ENCODE results near the gene SUN1. TPM values are rescaled to one million over a fixed set of nuclear protein-coding genes. Genes with fewer than 3 reads are reported as not detected.

Gene SUN1
- total RNA-seq, 1 experiment from 2014 or later: 39.6 TPM

GRCh38 chr7:851204-851603 is 18.9 kb downstream of the SUN1 start:
- H3K9ac ChIP-seq (ENCODE audit: low read length): no peak overlapping the region
- no peaks in the 10 kb centered on the region for H4K20me1 ChIP-seq (ENCODE audit: insufficient read depth, low read depth, low read length)
- H3K4me2 ChIP-seq (ENCODE audit: low read depth, low read length, poor library complexity, severe bottlenecking): no peak overlapping the region
- H3K4me3 ChIP-seq (ENCODE audit: low read length): no peak overlapping the region
- H3K4me1 ChIP-seq (ENCODE audit: low read length): no peaks in the 10 kb centered on the region
- no peaks in the 10 kb centered on the region for H3K9me2 ChIP-seq (replicated peaks; ENCODE audit: insufficient read depth, low read length)
- DNase-seq: no peak
- no peaks in the 10 kb centered on the region for H3K9me3 ChIP-seq (ENCODE audit: low read length)
- no peak overlapping the region for H2AFZ ChIP-seq (ENCODE audit: low read length)
- no peaks in the 10 kb centered on the region; the same call in 1 of the 2 replicates for H3K36me3 ChIP-seq (ENCODE audit: insufficient read depth, low read length)
- H3K79me2 ChIP-seq (ENCODE audit: low read length): no peaks in the 10 kb centered on the region; the same call in 1 of the 2 replicates
- no peak overlapping the region for H3K27ac ChIP-seq (ENCODE audit: low read length)
- no peaks in the 10 kb centered on the region for H3K27me3 ChIP-seq (ENCODE audit: low read length)

- H3K9me3 ChIP-seq (ENCODE audit: low read length): no peaks in the 10 kb centered on the region
- no peaks in the 10 kb centered on the region; the same call in 1 of the 2 replicates for H3K79me2 ChIP-seq (ENCODE audit: low read length)
- DNase-seq: no peak
- no peak overlapping the region for H3K27ac ChIP-seq (ENCODE audit: low read length)
- H3K4me2 ChIP-seq (ENCODE audit: low read depth, low read length, poor library complexity, severe bottlenecking): no peak overlapping the region
- H3K4me3 ChIP-seq (ENCODE audit: low read length): no peak overlapping the region
- H3K27me3 ChIP-seq (ENCODE audit: low read length): no peaks in the 10 kb centered on the region
- no peak overlapping the region for H2AFZ ChIP-seq (ENCODE audit: low read length)
- H3K9me2 ChIP-seq (replicated peaks; ENCODE audit: insufficient read depth, low read length): no peaks in the 10 kb centered on the region
- no peaks in the 10 kb centered on the region for H4K20me1 ChIP-seq (ENCODE audit: insufficient read depth, low read depth, low read length)
- no peaks in the 10 kb centered on the region for H3K4me1 ChIP-seq (ENCODE audit: low read length)
- H3K9ac ChIP-seq (ENCODE audit: low read length): no peak overlapping the region
- H3K36me3 ChIP-seq (ENCODE audit: insufficient read depth, low read length): no peaks in the 10 kb centered on the region; the same call in 1 of the 2 replicates
Measured at GRCh38 chr7:853366-854117, 21.3 kb downstream of the SUN1 start.

DNA sequence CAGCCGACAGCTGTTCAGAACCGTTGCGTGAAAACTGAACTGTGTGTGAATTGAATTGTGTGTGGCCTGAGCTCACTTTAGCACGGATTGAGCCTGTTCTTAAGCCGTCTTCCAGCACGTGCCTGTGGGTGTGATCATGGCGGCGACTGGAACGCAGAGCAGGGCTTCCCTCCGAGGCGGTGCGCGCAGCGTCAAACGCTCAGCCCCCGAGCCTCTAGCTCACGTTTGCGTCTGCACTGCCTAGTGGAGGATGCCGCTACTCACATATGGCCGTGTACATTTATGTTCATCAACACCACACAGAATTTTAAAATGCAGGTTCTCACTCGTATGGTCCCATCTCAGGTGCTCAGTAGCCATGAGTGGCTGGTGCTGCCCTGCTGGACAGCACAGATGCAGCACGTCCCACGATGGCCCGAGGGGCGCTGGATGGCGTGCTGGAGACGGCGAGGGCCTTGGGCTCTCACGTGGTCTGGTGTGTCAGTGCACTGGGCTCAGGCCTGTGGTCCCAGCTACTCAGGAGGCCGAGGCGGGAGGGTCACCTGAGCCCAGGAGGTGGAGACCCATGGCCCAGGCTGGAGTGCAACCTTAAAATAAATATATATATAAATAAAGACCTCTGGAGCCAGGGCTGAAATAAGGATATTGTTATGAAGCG is 22.0 kb downstream of the SUN1 start:
- Histone ChIP-seq H3K4me1 (ENCODE audit: low read length) (no peaks in the 10 kb centered on the region), H3K36me3 (ENCODE audit: insufficient read depth, low read length) (no peaks in the 10 kb centered on the region; the same call in 1 of the 2 replicates), H3K9ac (ENCODE audit: low read length) (no peak overlapping the region), H2AFZ (ENCODE audit: low read length) (no peak overlapping the region), H3K4me3 (ENCODE audit: low read length) (no peak overlapping the region), H4K20me1 (ENCODE audit: insufficient read depth, low read depth, low read length) (no peaks in the 10 kb centered on the region), H3K9me3 (ENCODE audit: low read length) (no peaks in the 10 kb centered on the region), H3K79me2 (ENCODE audit: low read length) (no peaks in the 10 kb centered on the region; the same call in 1 of the 2 replicates), H3K9me2 (replicated peaks; ENCODE audit: insufficient read depth, low read length) (no peaks in the 10 kb centered on the region), H3K27ac (ENCODE audit: low read length) (no peak overlapping the region), H3K4me2 (ENCODE audit: low read depth, low read length, poor library complexity, severe bottlenecking) (no peak overlapping the region), H3K27me3 (ENCODE audit: low read length) (no peaks in the 10 kb centered on the region)
- no peak for DNase-seq

DNA sequence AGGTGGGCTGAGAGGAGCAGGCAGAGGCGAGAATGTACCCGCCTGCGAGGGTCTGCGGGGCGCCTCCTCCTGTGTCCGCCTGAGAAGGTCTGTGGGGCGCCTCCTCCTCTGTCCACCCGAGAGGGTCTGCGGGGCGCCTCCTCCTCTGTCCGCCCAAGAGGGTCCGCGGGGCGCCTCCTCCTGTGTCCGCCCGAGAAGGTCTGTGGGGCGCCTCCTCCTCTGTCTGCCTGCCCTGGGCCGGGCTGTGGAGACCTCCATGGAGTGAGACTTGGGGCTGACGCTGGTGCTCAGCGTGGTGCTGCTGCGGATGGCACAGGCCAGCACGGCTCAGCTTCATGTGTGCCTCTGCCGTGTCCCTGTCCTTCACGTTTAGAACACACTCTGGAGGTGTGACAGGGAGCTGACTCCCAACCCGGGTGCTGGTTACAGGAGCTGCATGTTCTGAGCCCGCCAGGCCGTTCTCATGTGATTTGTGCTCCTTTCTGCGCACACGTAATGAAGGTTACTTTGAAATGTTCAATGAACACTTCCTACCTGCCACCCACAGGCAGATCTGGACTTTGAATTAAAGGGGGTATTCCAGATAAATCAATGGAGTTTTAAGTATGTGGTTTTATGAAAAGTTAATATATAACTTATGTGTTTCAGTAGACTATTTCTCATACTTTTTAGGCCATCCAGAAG is 23.6 kb downstream of the SUN1 start:
- Histone ChIP-seq H3K9me2 (replicated peaks; ENCODE audit: insufficient read depth, low read length) (no peaks in the 10 kb centered on the region), H3K4me2 (ENCODE audit: low read depth, low read length, poor library complexity, severe bottlenecking) (no peak overlapping the region), H3K79me2 (ENCODE audit: low read length) (no peaks in the 10 kb centered on the region; the same call in 1 of the 2 replicates), H3K4me1 (ENCODE audit: low read length) (no peaks in the 10 kb centered on the region), H2AFZ (ENCODE audit: low read length) (no peak overlapping the region), H4K20me1 (ENCODE audit: insufficient read depth, low read depth, low read length) (no peaks in the 10 kb centered on the region), H3K9ac (ENCODE audit: low read length) (no peak overlapping the region), H3K4me3 (ENCODE audit: low read length) (no peak overlapping the region), H3K27me3 (ENCODE audit: low read length) (no peaks in the 10 kb centered on the region), H3K9me3 (ENCODE audit: low read length) (no peaks in the 10 kb centered on the region), H3K27ac (ENCODE audit: low read length) (no peak overlapping the region), H3K36me3 (ENCODE audit: insufficient read depth, low read length) (no peaks in the 10 kb centered on the region; the same call in 1 of the 2 replicates)
- DNase-seq: no peak

DNA sequence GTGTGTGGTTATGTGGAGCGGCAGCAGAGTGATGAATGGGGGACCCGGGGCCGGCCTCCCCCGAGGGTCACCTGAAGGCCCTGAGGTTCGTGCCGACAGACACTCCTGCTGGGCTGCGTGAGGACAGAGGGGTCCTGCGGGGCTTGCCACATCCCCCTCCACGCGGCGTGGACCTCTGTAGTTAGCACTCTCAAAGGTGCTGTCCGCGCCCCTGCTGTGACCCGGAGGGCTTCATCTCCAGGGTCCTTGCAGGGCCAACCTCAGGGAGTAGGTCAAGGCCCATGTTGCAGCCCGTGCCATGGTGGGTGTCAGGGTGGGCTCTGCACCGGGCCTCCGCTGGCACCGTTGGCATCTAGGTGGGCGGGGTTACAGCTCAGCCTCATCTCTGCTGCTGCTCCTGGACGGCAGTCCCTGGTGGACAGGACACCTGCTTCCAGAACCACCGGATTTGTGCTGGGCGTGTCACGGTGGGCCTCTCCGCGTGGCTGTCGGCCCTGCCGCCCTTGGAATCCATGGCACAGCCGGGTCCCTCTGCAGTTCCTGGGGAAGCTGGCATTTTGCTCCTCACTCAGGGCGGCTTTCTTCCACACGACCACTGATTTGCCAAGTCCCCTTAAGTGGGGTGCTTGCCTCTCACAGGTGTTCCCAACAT is 24.3 kb downstream of the SUN1 start:
- no peaks in the 10 kb centered on the region for H3K4me1 ChIP-seq (ENCODE audit: low read length)
- no peak overlapping the region for H3K4me3 ChIP-seq (ENCODE audit: low read length)
- no peak overlapping the region for H3K9ac ChIP-seq (ENCODE audit: low read length)
- no peak overlapping the region for H3K27ac ChIP-seq (ENCODE audit: low read length)
- H3K36me3 ChIP-seq (ENCODE audit: insufficient read depth, low read length): no peaks in the 10 kb centered on the region; the same call in 1 of the 2 replicates
- H2AFZ ChIP-seq (ENCODE audit: low read length): no peak overlapping the region
- H4K20me1 ChIP-seq (ENCODE audit: insufficient read depth, low read depth, low read length): no peaks in the 10 kb centered on the region
- no peak for DNase-seq
- H3K9me2 ChIP-seq (replicated peaks; ENCODE audit: insufficient read depth, low read length): no peaks in the 10 kb centered on the region
- no peaks in the 10 kb centered on the region for H3K27me3 ChIP-seq (ENCODE audit: low read length)
- H3K9me3 ChIP-seq (ENCODE audit: low read length): no peaks in the 10 kb centered on the region
- H3K79me2 ChIP-seq (ENCODE audit: low read length): no peaks in the 10 kb centered on the region
- H3K4me2 ChIP-seq (ENCODE audit: low read depth, low read length, poor library complexity, severe bottlenecking): no peak overlapping the region

- Histone ChIP-seq H3K9me2 (replicated peaks; ENCODE audit: insufficient read depth, low read length) (no peaks in the 10 kb centered on the region), H3K36me3 (ENCODE audit: insufficient read depth, low read length) (peaks cover 5% of the 10 kb centered on the region; the same call in 1 of the 2 replicates), H4K20me1 (ENCODE audit: insufficient read depth, low read depth, low read length) (no peaks in the 10 kb centered on the region), H3K4me2 (ENCODE audit: low read depth, low read length, poor library complexity, severe bottlenecking) (no peak overlapping the region), H3K27ac (ENCODE audit: low read length) (no peak overlapping the region), H3K27me3 (ENCODE audit: low read length) (no peaks in the 10 kb centered on the region), H3K9me3 (ENCODE audit: low read length) (no peaks in the 10 kb centered on the region), H3K4me3 (ENCODE audit: low read length) (no peak overlapping the region), H3K9ac (ENCODE audit: low read length) (no peak overlapping the region), H3K79me2 (ENCODE audit: low read length) (no peaks in the 10 kb centered on the region), H2AFZ (ENCODE audit: low read length) (no peak overlapping the region), H3K4me1 (ENCODE audit: low read length) (no peaks in the 10 kb centered on the region)
- no peak for DNase-seq
Measured at GRCh38 chr7:857661-858060, 25.4 kb downstream of the SUN1 start.

GRCh38 chr7:859359-860030 is 27.2 kb downstream of the SUN1 start:
- Histone ChIP-seq H4K20me1 (ENCODE audit: insufficient read depth, low read depth, low read length) (no peaks in the 10 kb centered on the region), H3K4me1 (ENCODE audit: low read length) (no peaks in the 10 kb centered on the region), H2AFZ (ENCODE audit: low read length) (no peak overlapping the region), H3K4me2 (ENCODE audit: low read depth, low read length, poor library complexity, severe bottlenecking) (no peak overlapping the region), H3K9ac (ENCODE audit: low read length) (no peak overlapping the region), H3K79me2 (ENCODE audit: low read length) (no peaks in the 10 kb centered on the region), H3K27me3 (ENCODE audit: low read length) (no peaks in the 10 kb centered on the region), H3K9me2 (replicated peaks; ENCODE audit: insufficient read depth, low read length) (no peaks in the 10 kb centered on the region), H3K4me3 (ENCODE audit: low read length) (no peak overlapping the region), H3K27ac (ENCODE audit: low read length) (no peak overlapping the region), H3K36me3 (ENCODE audit: insufficient read depth, low read length) (peaks cover 11% of the 10 kb centered on the region; the same call in 1 of the 2 replicates), H3K9me3 (ENCODE audit: low read length) (no peaks in the 10 kb centered on the region)
- DNase-seq: no peak
